ENCODE data around the gene PEX14. TPM values are rescaled to one million over a fixed set of nuclear protein-coding genes. Genes with fewer than 3 reads are reported as not detected.

The PEX14 gene
- total and polyA plus RNA-seq, 10 of the 15 experiments (the other 5 are each of a cell fraction or from before 2014, with no cell fraction given), result 1.4 to 23.2 (median 12.0) TPM

GRCh38 chr1:10633416-10633815, 158.7 kb downstream of the PEX14 start (continued):
- TF ChIP-seq ZBTB40 (IDR thresholded peaks at IDR 0.05; ENCODE audit: borderline replicate concordance) (no peak), SIX5 (IDR thresholded peaks at IDR 0.05; ENCODE audit: low read depth, low read length, severe bottlenecking) (no peak), SRF (IDR thresholded peaks at IDR 0.05; ENCODE audit: low read depth in 2 of 2, low read length in 2 of 2) (no peak), MYC (IDR thresholded peaks at IDR 0.05; ENCODE audit: insufficient read depth, insufficient read length, insufficient replicate concordance, low read length, severe bottlenecking) (no peak), JUNB (IDR thresholded peaks at IDR 0.05) (no peak)

- FAIRE-seq (no peak), DNase-seq (ENCODE audit: low read depth, low spot score) (no peak), ATAC-seq (no peak)
- in situ Hi-C loops (cut with MboI) (no loop called here), intact Hi-C loops (cut with micrococcal nuclease; ENCODE audit: unreplicated experiment) (no loop called here)
- peaks cover 0 to 3% of the 10 kb centered on the region in 2 experiments; a peak in 2 of 4 replicates for H3K36me3 ChIP-seq (ENCODE audit: control insufficient read depth in 2 of 2, insufficient read depth in 2 of 2, low read length in 1 of 2)
- H3K27ac ChIP-seq (ENCODE audit: control insufficient read depth, insufficient read depth), result no peak overlapping the region
- ChIA-PET CTCF (no interaction called here), RAD21 (ENCODE audit: unreplicated experiment) (no interaction called here), SMC1A (ENCODE audit: uncharacterized antibody, unreplicated experiment) (no interaction called here), POLR2A (no interaction called here)
- H3K27me3 ChIP-seq (replicated peaks in 1 of 2; ENCODE audit: control insufficient read depth in 2 of 2, insufficient read depth in 2 of 2, low read length in 1 of 2), result no peaks in the 10 kb centered on the region
- H3K4me3 ChIP-seq, result no peak overlapping the region
- no peak overlapping the region for H3K4me2 ChIP-seq (ENCODE audit: control insufficient read depth, insufficient read depth)
- no peaks in the 10 kb centered on the region for H3K79me2 ChIP-seq (ENCODE audit: control insufficient read depth, insufficient read depth, low read length)
- BruUV-seq (replicated peaks), result no TSS peak
- no peaks in the 10 kb centered on the region for H4K20me1 ChIP-seq (ENCODE audit: control insufficient read depth, insufficient read depth)
- no peak overlapping the region for H3K9ac ChIP-seq (ENCODE audit: control insufficient read depth, insufficient read depth, low read length)
- WGBS (ENCODE audit: insufficient coverage, insufficient replicate concordance, low lambda C conversion rate, missing lambda C conversion rate), result 93% methylated on average over 8 of the region's 8 CpGs
- H3K4me1 ChIP-seq (ENCODE audit: control insufficient read depth, insufficient read depth, low read length), result no peaks in the 10 kb centered on the region
- H2AFZ ChIP-seq (ENCODE audit: control insufficient read depth, low read depth, low read length), result no peak overlapping the region
- H3K9me3 ChIP-seq (replicated peaks; ENCODE audit: control insufficient read depth, insufficient read depth, low read length), result no peaks in the 10 kb centered on the region
- TF ChIP-seq RAD51 (IDR thresholded peaks at IDR 0.05) (no peak), NFYA (IDR thresholded peaks at IDR 0.05; ENCODE audit: borderline replicate concordance, low read depth, low read length) (no peak), RFX5 (IDR thresholded peaks at IDR 0.05; ENCODE audit: low read depth, low read length) (no peak), POLR2AphosphoS2 (IDR thresholded peaks at IDR 0.05; ENCODE audit: low read depth, low read length) (no peak), EED (IDR thresholded peaks at IDR 0.05; ENCODE audit: low read depth) (no peak), ATF3 (IDR thresholded peaks at IDR 0.05; ENCODE audit: borderline replicate concordance, extremely low read depth, low read depth, low read length) (no peak), POU2F2 (IDR thresholded peaks at IDR 0.05; ENCODE audit: borderline replicate concordance, low read depth, low read length) (no peak), ZBTB11 (CRISPR knock-in tag; IDR thresholded peaks at IDR 0.05) (no peak), YY1 (IDR thresholded peaks at IDR 0.05; ENCODE audit: low read depth, low read length) (no peak), TCF3 (IDR thresholded peaks at IDR 0.05; ENCODE audit: borderline replicate concordance, insufficient read depth, low read depth, low read length) (no peak), BACH1 (IDR thresholded peaks at IDR 0.05; ENCODE audit: borderline replicate concordance) (no peak), KAT2A (conservative IDR thresholded peaks at IDR 0.05; ENCODE audit: control insufficient read depth, low read depth, low read length) (no peak)
These were observed 159.3 kb downstream of the PEX14 start for GRCh38 chr1:10634075-10634427.
